Measurements from ENCODE around the gene SHANK1.

Gene SHANK1

DNA sequence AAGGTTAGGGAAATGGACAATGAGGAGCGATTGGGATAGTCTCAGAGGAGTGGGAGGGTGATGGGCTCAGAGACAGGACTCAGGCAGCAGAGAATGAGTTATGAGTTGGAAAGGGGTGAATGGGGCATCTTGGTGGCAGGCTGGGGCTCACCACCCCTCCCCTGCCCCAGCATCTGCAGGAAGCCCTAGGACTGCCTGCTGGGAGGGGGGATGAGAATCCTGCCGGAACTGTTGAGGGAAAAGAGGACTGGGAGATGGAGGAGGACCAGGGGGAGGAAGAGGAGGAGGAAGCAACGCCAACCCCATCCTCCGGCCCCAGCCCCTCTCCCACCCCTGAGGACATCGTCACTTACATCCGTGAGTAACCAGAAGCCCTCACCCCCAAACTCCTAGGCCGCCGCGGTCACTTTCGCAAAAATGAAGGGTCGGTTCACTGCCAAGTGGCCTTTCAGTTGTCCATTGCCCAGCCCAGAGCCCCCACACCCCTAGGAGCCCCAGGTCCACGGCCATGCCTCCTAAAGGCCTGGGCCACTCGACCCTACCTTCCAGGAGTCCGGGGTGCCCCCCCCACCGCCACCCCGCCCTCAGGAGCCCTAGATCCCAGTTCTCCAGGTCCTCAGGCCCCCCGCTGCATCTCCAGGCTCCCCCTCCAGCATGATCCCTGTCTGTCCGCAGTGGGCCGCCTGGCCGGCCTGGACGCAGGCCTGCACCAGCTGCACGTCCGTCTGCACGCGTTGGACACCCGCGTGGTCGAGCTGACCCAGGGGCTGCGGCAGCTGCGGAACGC is 4.3 kb upstream of the SHANK1 start:
- DNase-seq (ENCODE audit: low spot score in 2 of 2): no peak
- Histone ChIP-seq H3K36me3 (replicated peaks) (no peaks in the 10 kb centered on the region), H3K4me3 (peak overlapping the region; percentile 53), H3K4me1 (peaks cover 12% of the 10 kb centered on the region), H3K9me3 (no peaks in the 10 kb centered on the region), H3K27me3 (ENCODE audit: low read depth) (no peaks in the 10 kb centered on the region)
- in situ Hi-C loops (cut with MboI; ENCODE audit: low sequenced_read_pairs): no loop called here

DNA sequence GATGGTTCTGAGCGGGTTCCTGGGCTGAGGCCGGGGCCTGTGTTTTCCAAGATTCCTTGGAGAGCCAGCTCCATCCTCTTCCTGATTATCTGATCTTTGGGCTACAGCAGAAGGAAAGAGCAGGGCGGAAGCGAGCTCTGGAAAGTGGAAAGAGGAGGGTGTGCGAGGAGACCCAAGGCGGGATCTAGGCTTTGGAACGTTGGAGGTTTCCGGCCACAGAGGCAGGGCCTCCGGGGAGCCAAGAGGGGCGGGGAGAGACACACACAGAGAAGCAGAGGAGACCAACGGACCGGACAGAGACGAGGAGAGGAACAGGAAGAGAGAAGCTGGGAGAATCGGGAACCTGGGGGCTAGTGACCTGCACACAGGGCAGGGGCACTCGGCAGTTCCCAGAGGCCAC is 3.5 kb upstream of the SHANK1 start, which contains the start of gene CLEC11A:
CLEC11A (plus strand) TSS at position 296 of the 400 bp plus-strand sequence. CDS start 162 bp downstream, outside the sequence.
- DNase-seq (ENCODE audit: low spot score in 2 of 2): no peak
- Histone ChIP-seq H3K4me3 (peak within 1 kb of the TSS; percentile 53), H3K27me3 (ENCODE audit: low read depth) (no peaks in the 10 kb centered on the region), H3K9me3 (no peaks in the 10 kb centered on the region), H3K4me1 (peaks cover 10% of the 10 kb centered on the region), H3K36me3 (replicated peaks) (no peaks in the 10 kb centered on the region)
- in situ Hi-C loops (cut with MboI; ENCODE audit: low sequenced_read_pairs): no loop called here

- peaks cover 7% of the 10 kb centered on the region for H3K4me1 ChIP-seq
- no peaks in the 10 kb centered on the region for H3K36me3 ChIP-seq (replicated peaks)
- no peak overlapping the region for H3K4me3 ChIP-seq
- no peaks in the 10 kb centered on the region for H3K27me3 ChIP-seq (ENCODE audit: low read depth)
- no peak for DNase-seq (ENCODE audit: low spot score in 2 of 2)
- H3K9me3 ChIP-seq: no peaks in the 10 kb centered on the region
- in situ Hi-C loops (cut with MboI; ENCODE audit: low sequenced_read_pairs): no loop called here
Measured at GRCh38 chr19:50722201-50723013, 2.8 kb upstream of the SHANK1 start.

- Histone ChIP-seq H3K27me3 (ENCODE audit: low read depth) (no peaks in the 10 kb centered on the region), H3K36me3 (replicated peaks) (no peaks in the 10 kb centered on the region), H3K9me3 (no peaks in the 10 kb centered on the region), H3K4me1 (peaks cover 7% of the 10 kb centered on the region), H3K4me3 (no peak overlapping the region)
- in situ Hi-C loops (cut with MboI; ENCODE audit: low sequenced_read_pairs): no loop called here
- no peak for DNase-seq (ENCODE audit: low spot score in 2 of 2)
Measured at GRCh38 chr19:50721441-50722137, 2.0 kb upstream of the SHANK1 start.

DNA sequence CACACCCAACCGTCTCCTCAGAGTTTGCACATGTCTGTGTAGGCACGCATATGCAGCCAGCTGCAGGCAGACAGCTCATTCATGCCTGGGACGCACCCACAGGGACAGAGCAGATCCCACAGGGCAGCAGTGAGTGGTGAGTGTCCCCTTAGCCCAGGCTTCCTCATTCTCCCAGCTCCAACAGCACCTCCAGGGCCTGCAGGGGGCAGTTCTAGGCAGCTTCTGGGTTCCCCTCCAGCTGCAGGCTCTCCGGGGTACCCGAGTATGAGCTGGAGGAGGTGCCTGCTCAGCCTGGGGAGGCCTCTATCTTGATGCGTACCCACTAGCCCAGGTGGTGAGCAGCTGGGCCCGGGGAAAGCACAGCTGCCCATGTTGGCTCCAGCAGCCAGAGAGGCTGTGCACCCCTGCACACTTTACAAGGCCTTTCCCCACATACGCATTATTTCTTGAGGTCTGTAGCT is 1.3 kb upstream of the SHANK1 start:
- in situ Hi-C loops (cut with MboI; ENCODE audit: low sequenced_read_pairs): no loop called here
- Histone ChIP-seq H3K9me3 (no peaks in the 10 kb centered on the region), H3K4me1 (peaks cover 7% of the 10 kb centered on the region), H3K4me3 (no peak overlapping the region), H3K27me3 (ENCODE audit: low read depth) (no peaks in the 10 kb centered on the region), H3K36me3 (replicated peaks) (no peaks in the 10 kb centered on the region)
- no peak for DNase-seq (ENCODE audit: low spot score in 2 of 2)

GRCh38 chr19:50720181-50720920 is 749 bp upstream of the SHANK1 start:
- in situ Hi-C loops (cut with MboI; ENCODE audit: low sequenced_read_pairs): no loop called here
- Histone ChIP-seq H3K9me3 (no peaks in the 10 kb centered on the region), H3K27me3 (ENCODE audit: low read depth) (no peaks in the 10 kb centered on the region), H3K36me3 (replicated peaks) (no peaks in the 10 kb centered on the region), H3K4me1 (peaks cover 7% of the 10 kb centered on the region), H3K4me3 (no peak overlapping the region)
- DNase-seq (ENCODE audit: low spot score in 2 of 2): no peak

DNA sequence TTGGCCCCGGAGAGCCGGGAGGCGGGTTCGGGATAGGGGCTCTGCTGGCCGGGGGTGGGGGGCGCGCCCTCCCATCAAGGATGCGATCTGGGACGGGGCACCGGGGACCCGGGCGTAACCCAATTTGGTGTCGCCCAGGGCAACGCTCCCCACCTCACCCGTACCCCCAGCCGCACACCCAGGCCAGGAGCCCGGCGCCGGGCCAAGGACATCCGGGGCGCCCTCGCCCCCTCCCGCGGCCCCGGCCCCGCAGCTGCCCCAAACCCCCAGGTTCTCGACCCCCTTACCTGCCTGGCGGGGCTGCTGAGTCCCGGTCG is 525 bp downstream of the SHANK1 start:
- Histone ChIP-seq H3K4me1 (peaks cover 5% of the 10 kb centered on the region), H3K36me3 (replicated peaks) (no peaks in the 10 kb centered on the region), H3K4me3 (peak overlapping the region; percentile 39), H3K9me3 (no peaks in the 10 kb centered on the region), H3K27me3 (ENCODE audit: low read depth) (no peaks in the 10 kb centered on the region)
- in situ Hi-C loops (cut with MboI; ENCODE audit: low sequenced_read_pairs): no loop called here
- DNase-seq (ENCODE audit: low spot score in 2 of 2): no peak

DNA sequence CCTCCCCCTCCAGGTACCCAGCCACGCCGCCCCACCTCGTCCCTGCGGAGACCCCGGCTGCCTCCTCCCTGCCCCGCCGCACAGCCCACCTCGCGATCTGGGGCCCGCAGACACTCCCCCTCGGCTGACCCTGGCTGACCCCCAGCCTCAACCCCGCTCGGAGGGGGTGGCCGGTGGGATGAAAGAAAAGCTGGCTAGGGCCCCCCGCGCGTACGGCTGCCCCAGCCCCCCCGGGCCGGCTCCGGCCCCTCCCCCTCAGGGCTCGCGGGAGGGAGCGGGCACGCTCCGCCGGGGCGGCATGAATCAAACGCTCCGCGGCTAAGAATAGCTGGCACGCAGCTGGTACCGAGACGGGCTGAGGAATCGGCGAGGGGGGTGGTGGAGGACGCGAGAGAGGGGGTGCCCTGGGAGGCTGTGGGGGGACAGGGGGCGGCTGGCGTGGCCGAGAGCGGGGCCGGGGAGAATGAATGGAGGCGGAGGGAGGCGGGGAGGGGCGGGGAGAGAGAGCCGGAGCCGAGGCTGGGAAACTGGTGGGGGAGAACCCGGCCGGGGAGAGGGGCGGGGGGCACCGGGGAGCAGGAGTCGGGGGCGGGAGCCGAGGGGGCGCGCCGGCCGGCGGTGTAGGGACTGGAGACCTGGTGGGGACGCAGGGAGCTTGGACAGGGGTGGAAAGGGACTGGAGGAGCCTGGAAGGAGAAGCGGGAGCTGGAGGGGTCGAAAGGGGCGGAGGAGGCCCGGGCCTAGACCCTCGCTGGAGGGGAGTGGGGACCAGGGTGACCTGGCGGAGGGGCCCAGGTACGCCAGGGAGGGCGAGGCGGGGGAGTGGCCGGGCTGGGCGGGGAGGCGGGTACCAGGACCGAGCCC is 1.1 kb downstream of the SHANK1 start:
- DNase-seq (ENCODE audit: low spot score in 2 of 2): peak in 1 of 2 experiments; percentile 48
- Histone ChIP-seq H3K36me3 (replicated peaks) (no peaks in the 10 kb centered on the region), H3K9me3 (no peaks in the 10 kb centered on the region), H3K4me3 (peak overlapping the region; percentile 39), H3K4me1 (no peaks in the 10 kb centered on the region; the same call in 1 of the 2 replicates), H3K27me3 (ENCODE audit: low read depth) (no peaks in the 10 kb centered on the region)
- in situ Hi-C loops (cut with MboI; ENCODE audit: low sequenced_read_pairs): no loop called here

DNA sequence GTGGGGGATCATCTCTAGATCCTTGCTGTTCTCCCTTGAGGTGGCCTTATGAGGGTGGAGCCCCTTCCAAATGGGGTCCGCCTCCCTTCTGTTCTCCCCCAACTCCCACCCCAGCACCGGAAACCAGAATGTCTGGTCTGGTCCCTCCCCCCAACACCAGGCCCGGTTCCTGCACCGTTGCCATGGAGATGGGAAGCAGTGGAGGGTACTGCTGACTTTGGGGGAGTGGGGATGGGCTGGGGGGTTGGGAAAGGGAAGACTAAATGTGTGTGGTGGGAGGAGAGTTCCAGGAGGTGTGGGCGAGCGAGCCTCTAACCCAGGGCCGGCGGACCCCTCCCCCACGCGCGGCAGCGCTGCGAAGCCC is 1.7 kb downstream of the SHANK1 start:
- Histone ChIP-seq H3K36me3 (replicated peaks) (no peaks in the 10 kb centered on the region), H3K9me3 (no peaks in the 10 kb centered on the region), H3K27me3 (ENCODE audit: low read depth) (no peaks in the 10 kb centered on the region), H3K4me3 (peak overlapping the region; percentile 39), H3K4me1 (no peaks in the 10 kb centered on the region)
- in situ Hi-C loops (cut with MboI; ENCODE audit: low sequenced_read_pairs): no loop called here
- no peak for DNase-seq (ENCODE audit: low spot score in 2 of 2)

DNA sequence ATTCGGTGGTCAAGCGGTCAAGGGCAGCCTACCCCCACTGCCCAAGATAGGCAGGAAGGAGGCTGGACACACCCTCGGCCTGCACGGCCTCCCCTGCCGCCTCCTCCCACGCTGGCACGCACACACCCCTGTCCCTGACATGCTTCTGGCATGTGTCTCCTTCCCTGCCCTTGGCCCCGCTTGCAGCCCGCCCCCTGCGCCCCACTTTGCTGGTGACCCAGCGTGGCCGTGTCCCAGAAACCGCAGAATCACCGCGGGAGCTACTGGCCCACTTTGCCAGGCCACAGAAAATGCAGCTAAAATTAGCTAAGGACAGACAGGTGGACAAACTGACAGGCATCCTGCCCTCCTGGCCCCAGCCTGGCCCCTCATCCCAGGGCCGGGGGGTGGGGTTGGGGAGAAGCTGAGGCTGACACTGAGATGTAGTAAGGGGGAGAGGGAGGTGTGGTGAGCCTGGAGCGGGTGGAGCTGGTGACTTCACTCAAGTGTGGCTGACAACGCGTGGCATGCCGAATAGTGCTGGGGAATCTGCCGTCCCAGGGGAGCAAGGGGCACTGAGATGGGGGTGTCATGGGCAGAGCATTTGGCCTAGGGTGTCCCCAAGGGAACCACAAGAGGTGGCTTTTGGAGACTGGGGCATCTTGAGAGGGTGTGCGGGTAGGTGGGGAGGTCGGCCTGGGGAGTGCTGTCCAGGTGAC is 2.4 kb downstream of the SHANK1 start:
- Histone ChIP-seq H3K36me3 (replicated peaks) (no peaks in the 10 kb centered on the region), H3K4me1 (no peaks in the 10 kb centered on the region), H3K27me3 (ENCODE audit: low read depth) (no peaks in the 10 kb centered on the region), H3K4me3 (no peak overlapping the region), H3K9me3 (no peaks in the 10 kb centered on the region)
- no peak for DNase-seq (ENCODE audit: low spot score in 2 of 2)
- in situ Hi-C loops (cut with MboI; ENCODE audit: low sequenced_read_pairs): no loop called here

GRCh38 chr19:50716178-50717025 is 3.2 kb downstream of the SHANK1 start:
- H3K36me3 ChIP-seq (replicated peaks): no peaks in the 10 kb centered on the region
- DNase-seq (ENCODE audit: low spot score in 2 of 2): no peak
- no peaks in the 10 kb centered on the region for H3K4me1 ChIP-seq
- H3K4me3 ChIP-seq: no peak overlapping the region
- no peaks in the 10 kb centered on the region for H3K27me3 ChIP-seq (ENCODE audit: low read depth)
- in situ Hi-C loops (cut with MboI; ENCODE audit: low sequenced_read_pairs): no loop called here
- H3K9me3 ChIP-seq: no peaks in the 10 kb centered on the region

Data from HAP-1 (cell line).